Heart right ventricle (tissue), 16 donors: ENCODE data around the gene CHAF1B. TPM values are rescaled to one million over a fixed set of nuclear protein-coding genes. Genes with fewer than 3 reads are reported as not detected.
A peak's percentile ranks its signal among the peaks of the same experiment; 100 is the strongest.

Experiments
- ATAC-seq, 8 donors: fragments of 200-7000 bp; cut with Tn5 transposase; one replicate each; pipeline ENCODE4 v1.9.1; 2020; ENCODE audit warnings: mild to moderate bottlenecking in 8 of 8, moderate library complexity in 8 of 8, moderate number of reproducible peaks in 1 of 8
- DNase-seq, 2 donors: peaks; one replicate each; pipeline ENCODE4 v3.0.0-alpha.2; 2020
- H3K27ac ChIP-seq, 10 donors: fragments of 200-600 bp; sonication (generic) in 2 of 10; one replicate each; pipeline versions ENCODE4 v1.5.0 to v1.8.0; 2020 to 2022; ENCODE audit warnings: mild to moderate bottlenecking in 3 of 10
- H3K27me3 ChIP-seq, 7 donors: fragments of 200-600 bp; one replicate each; pipeline ENCODE4 v1.8.0; 2021 to 2022; ENCODE audit warnings: mild to moderate bottlenecking in 2 of 7
- H3K36me3 ChIP-seq, 9 donors: fragments of 200-600 bp; sonication (generic) in 1 of 9; one replicate each; pipeline versions ENCODE4 v1.5.0 to v1.8.0; 2020 to 2022; ENCODE audit warnings: mild to moderate bottlenecking in 2 of 9
- H3K4me1 ChIP-seq, 9 donors: fragments of 200-600 bp; sonication (generic) in 1 of 9; one replicate each; pipeline versions ENCODE4 v1.5.0 to v1.8.0; 2020 to 2022; ENCODE audit warnings: mild to moderate bottlenecking in 4 of 9
- H3K4me3 ChIP-seq, 10 donors: fragments of 200-600 bp; sonication (generic) in 2 of 10; one replicate each; pipeline versions ENCODE4 v1.5.0 to v1.8.0; 2020 to 2022; ENCODE audit warnings: mild to moderate bottlenecking in 7 of 10, moderate library complexity in 2 of 10
- H3K9me3 ChIP-seq, 11 donors: fragments of 200-600 bp in 10 of 11; sonication (generic) in 2 of 11; one replicate each; pipeline versions ENCODE4 v1.5.0 to v1.8.0; 2013 to 2022; ENCODE audit warnings: mild to moderate bottlenecking in 2 of 11, control low read depth in 1 of 11, moderate library complexity in 1 of 11
- CTCF ChIP-seq, 9 donors: fragments of 200-600 bp; sonication (generic) in 2 of 9; IDR thresholded peaks; one replicate each; pipeline versions ENCODE4 v1.5.0 to v1.8.0; 2021 to 2022; ENCODE audit warnings: antibody characterized with exemption in 9 of 9, mild to moderate bottlenecking in 5 of 9, moderate library complexity in 1 of 9
- WGBS, 2 donors: extraction: QIAGEN DNeasy Blood & Tissue Kit; methylation state at CpG; one replicate each; pipeline ENCODE4 v1.1.7; 2013; ENCODE audit warnings: inconsistent platforms in 1 of 2; 5-methylcytosine and 5-hydroxymethylcytosine counted together
- intact Hi-C, 10 donors: fragments of 100-400 bp; cut with DNase I; formaldehyde crosslinking; loops; one replicate each; pipeline versions ENCODE4 v1.11.1 to v1.14.2; 2022
- polyA plus RNA-seq, 2 donors: library from polyadenylated mRNA; stranded (reverse); fragments of 200-250 nt; gene quantifications; one replicate each; pipeline ENCODE4 v1.2.3, GENCODE V29; 2013
- total RNA-seq, 10 donors: library from RNA; stranded (reverse); fragmentation: NEBNext Ultra II Directional in 3 of 10; extraction: Animal tissue kit (Norgen Biotek cat#: 25700) in 3 of 10; gene quantifications; one replicate each; pipeline versions ENCODE4 v1.2.1 to v1.2.4, GENCODE V29; 2021 to 2023
- donor health status: Arrhythmogenic right ventricular cardiomyopathy.
- donor health status: ischemic (EF 13 %, LVEDD 7.1; RV severe dilation, severe dysfunction).
- donor health status: healthy with polysubstance abuse.
- donor health status: DM: no; HTN: yes; CAD: no.
- donor health status: DM: no; HTN: no; CAD: no.
- donor health status: ischemic (EF 25% LVEDD 6.9; RV normal size, moderate dysfunction).
- donor health status: ischemic (EF 25% LVEDD 5.7; RV mildly dilated, moderate dysfunction).
- donor health status: healthy.
- donor health status: DM: yes; HTN: yes; CAD: no.
- donor health status: Ischemic cardiomyopathy.
- donor health status: ischemic (EF 35%, LVEDD 5.7; RV mildly dilated, moderate dysfunction).
- donor health status: nonischemic (EF 11% LVEDD 7.7; RV severe dilation, severe dysfunction).
- donor health status: DM: yes; HTN: yes; CAD: no.
- donor health status: PGD.
- donor health status: ischemic (EF 29% LVEDD 5.4; RV normal size, mild dysfunction).
- donor health status: nonischemic (EF 23%, LVEDD 6.1; RV moderate dilation, normal function).

CHAF1B gene
- total and polyA plus RNA-seq, 12 donors, result 0.24 to 1.3 (median 0.48) TPM

DNA sequence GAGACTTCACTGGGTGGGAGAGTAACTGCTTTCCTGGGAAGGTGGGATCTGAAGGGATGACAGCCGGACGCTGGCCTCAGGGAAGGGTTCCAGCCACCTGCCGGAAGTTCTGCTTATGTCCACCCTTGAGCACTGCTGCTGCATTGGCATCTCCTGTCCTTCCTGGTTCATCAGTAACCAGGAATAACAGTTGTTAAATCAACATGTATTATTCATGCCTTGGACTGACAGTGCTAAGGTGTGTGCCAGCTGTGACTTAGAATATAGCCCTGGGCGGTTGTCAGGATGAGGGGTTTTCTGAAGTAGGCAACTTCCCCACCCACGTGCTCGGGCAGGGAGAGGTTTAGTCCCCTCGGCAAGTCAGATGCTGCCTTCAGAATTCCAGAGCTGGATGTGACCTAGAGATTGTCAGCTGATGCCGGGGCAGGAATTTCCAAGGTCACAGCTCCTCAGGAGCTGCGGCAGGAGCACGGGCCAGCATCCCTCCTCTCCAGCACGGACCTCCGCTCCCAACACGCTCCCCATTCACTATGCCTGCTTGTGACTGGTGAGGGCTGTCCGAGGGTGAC lies 76.8 kb downstream of the CHAF1B start:
- no peak for TF ChIP-seq CTCF (IDR thresholded peaks at IDR 0.05)
- DNase-seq, result no peak
- H3K4me1 ChIP-seq, result peaks cover 0 to 5% (median 4%) of the 10 kb centered on the region in 9 donors
- WGBS, 2 donors, result 42 to 51% methylated on average over 14 of the region's 14 CpGs
- H3K4me3 ChIP-seq, result no peak overlapping the region
- H3K27ac ChIP-seq, result no peak overlapping the region
- no peaks in the 10 kb centered on the region for H3K36me3 ChIP-seq
- peaks cover 0 to 12% (median 0%) of the 10 kb centered on the region in 7 donors for H3K27me3 ChIP-seq
- intact Hi-C loops, result no loop called here
- ATAC-seq, result peak in 1 of 8 donors; percentile 21
- H3K9me3 ChIP-seq, result no peaks in the 10 kb centered on the region

- Histone ChIP-seq H3K36me3 (no peaks in the 10 kb centered on the region), H3K27me3 (peaks cover 0 to 12% (median 0%) of the 10 kb centered on the region in 7 donors), H3K9me3 (no peaks in the 10 kb centered on the region), H3K4me1 (peaks cover 0 to 5% (median 4%) of the 10 kb centered on the region in 9 donors), H3K27ac (no peak overlapping the region), H3K4me3 (no peak overlapping the region)
- no peak for TF ChIP-seq CTCF (IDR thresholded peaks at IDR 0.05)
- DNase-seq (no peak), ATAC-seq (no peak)
- intact Hi-C loops, result no loop called here
- WGBS, 2 donors, result 85 to 89% methylated on average over 10 of the region's 10 CpGs
These were observed 78.0 kb downstream of the CHAF1B start for GRCh38 chr21:36463204-36463603.

DNA sequence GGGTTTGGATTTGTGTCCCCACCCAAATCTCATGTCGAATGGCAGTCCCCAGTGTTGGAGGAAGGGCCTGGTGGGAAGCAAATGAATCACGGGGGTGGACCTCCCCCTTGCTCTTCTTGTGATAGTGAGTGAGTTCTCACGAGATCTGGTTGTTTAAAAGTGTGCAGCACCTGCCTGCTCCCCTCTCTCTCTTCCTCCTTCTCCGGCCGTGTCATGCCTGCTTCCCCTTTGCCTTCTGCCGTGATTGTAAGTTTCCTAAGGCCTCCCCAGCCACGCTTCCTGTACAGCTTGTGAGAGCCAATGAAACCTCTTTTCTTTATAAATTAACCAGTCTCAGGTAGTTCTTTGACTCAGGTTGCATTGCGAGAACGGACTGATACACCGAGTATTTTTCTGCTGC lies 78.8 kb downstream of the CHAF1B start:
- no peak overlapping the region for H3K27ac ChIP-seq
- DNase-seq (no peak), ATAC-seq (no peak)
- no peaks in the 10 kb centered on the region for H3K9me3 ChIP-seq
- H3K36me3 ChIP-seq, result no peaks in the 10 kb centered on the region
- peaks cover 0 to 5% (median 4%) of the 10 kb centered on the region in 9 donors for H3K4me1 ChIP-seq
- peaks cover 0 to 12% (median 0%) of the 10 kb centered on the region in 7 donors for H3K27me3 ChIP-seq
- intact Hi-C loops, result no loop called here
- no peak for TF ChIP-seq CTCF (IDR thresholded peaks at IDR 0.05)
- WGBS, 2 donors, result 66 to 75% methylated on average over 10 of the region's 10 CpGs
- no peak overlapping the region for H3K4me3 ChIP-seq

- intact Hi-C loops, result no loop called here
- Histone ChIP-seq H3K9me3 (no peaks in the 10 kb centered on the region), H3K27ac (no peak overlapping the region), H3K36me3 (no peaks in the 10 kb centered on the region), H3K4me3 (no peak overlapping the region), H3K4me1 (peaks cover 0 to 5% (median 4%) of the 10 kb centered on the region in 9 donors), H3K27me3 (peaks cover 0 to 12% (median 0%) of the 10 kb centered on the region in 7 donors)
- no peak for TF ChIP-seq CTCF (IDR thresholded peaks at IDR 0.05)
- 90 to 92% methylated on average over 3 of the region's 3 CpGs for WGBS, 2 donors
- no peak for ATAC-seq
- DNase-seq, result no peak
These were observed 79.4 kb downstream of the CHAF1B start for GRCh38 chr21:36464590-36464989.
